BE2C (cell line): ENCODE results near the gene SYNGR2.

Experiments
- DNase-seq: peaks from one replicate; pipeline ENCODE4 v3.0.0-alpha.2; 2020
- H3K27me3 ChIP-seq: fragments of 250-450 bp; sonication (Bioruptor Pico); 2 replicates; pipeline ENCODE4 v1.5.1; 2020; ENCODE audit warnings: mild to moderate bottlenecking
- H3K36me3 ChIP-seq: fragments of 250-450 bp; sonication (Bioruptor Pico); 2 replicates; pipeline ENCODE4 v1.5.1; 2020; ENCODE audit warnings: mild to moderate bottlenecking
- H3K4me1 ChIP-seq: fragments of 250-450 bp; sonication (Bioruptor Pico); 2 replicates; pipeline ENCODE4 v1.5.1; 2020
- H3K4me3 ChIP-seq: 2 replicates; pipeline ENCODE4 v1.5.1; 2011; ENCODE audit warnings: low read depth, low read length
- H3K9me3 ChIP-seq: fragments of 250-450 bp; sonication (Bioruptor Pico); 2 replicates; pipeline ENCODE4 v1.5.1; 2020
- CTCF ChIP-seq: IDR thresholded peaks from 2 replicates; pipeline ENCODE4 v1.5.1; 2012; ENCODE audit warnings: mild to moderate bottlenecking, low read depth, low read length

Gene SYNGR2

GRCh38 chr17:78211032-78211431 is 42.7 kb downstream of the SYNGR2 start:
- Histone ChIP-seq H3K4me1 (peaks cover 5% of the 10 kb centered on the region; the same call in 1 of the 2 replicates), H3K27me3 (no peaks in the 10 kb centered on the region), H3K9me3 (no peaks in the 10 kb centered on the region), H3K36me3 (peaks cover 6% of the 10 kb centered on the region), H3K4me3 (no peak overlapping the region)
- TF ChIP-seq CTCF: no peak
- no peak for DNase-seq

DNA sequence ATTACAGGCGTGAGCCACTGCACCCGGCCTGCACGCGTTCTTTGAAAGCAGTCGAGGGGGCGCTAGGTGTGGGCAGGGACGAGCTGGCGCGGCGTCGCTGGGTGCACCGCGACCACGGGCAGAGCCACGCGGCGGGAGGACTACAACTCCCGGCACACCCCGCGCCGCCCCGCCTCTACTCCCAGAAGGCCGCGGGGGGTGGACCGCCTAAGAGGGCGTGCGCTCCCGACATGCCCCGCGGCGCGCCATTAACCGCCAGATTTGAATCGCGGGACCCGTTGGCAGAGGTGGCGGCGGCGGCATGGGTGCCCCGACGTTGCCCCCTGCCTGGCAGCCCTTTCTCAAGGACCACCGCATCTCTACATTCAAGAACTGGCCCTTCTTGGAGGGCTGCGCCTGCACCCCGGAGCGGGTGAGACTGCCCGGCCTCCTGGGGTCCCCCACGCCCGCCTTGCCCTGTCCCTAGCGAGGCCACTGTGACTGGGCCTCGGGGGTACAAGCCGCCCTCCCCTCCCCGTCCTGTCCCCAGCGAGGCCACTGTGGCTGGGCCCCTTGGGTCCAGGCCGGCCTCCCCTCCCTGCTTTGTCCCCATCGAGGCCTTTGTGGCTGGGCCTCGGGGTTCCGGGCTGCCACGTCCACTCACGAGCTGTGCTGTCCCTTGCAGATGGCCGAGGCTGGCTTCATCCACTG is 45.8 kb downstream of the SYNGR2 start, which contains the start of gene BIRC5:
TSS of gene BIRC5 (plus strand) at position 238 of the 690 bp plus-strand sequence. CDS start at position 302, 64 bp downstream.
- TF ChIP-seq CTCF: no peak
- H3K9me3 ChIP-seq: no peaks in the 10 kb centered on the region
- peak within 1 kb of the TSS; percentile 90 for H3K4me3 ChIP-seq
- DNase-seq: peak; percentile 96
- H3K4me1 ChIP-seq: no peaks in the 10 kb centered on the region; the same call in 1 of the 2 replicates
- H3K27me3 ChIP-seq: no peaks in the 10 kb centered on the region
- H3K36me3 ChIP-seq: peaks cover 31% of the 10 kb centered on the region

- no peak for TF ChIP-seq CTCF
- Histone ChIP-seq H3K9me3 (no peaks in the 10 kb centered on the region), H3K36me3 (peaks cover 36% of the 10 kb centered on the region), H3K4me3 (peak overlapping the region; percentile 90), H3K27me3 (no peaks in the 10 kb centered on the region), H3K4me1 (no peaks in the 10 kb centered on the region; the same call in 1 of the 2 replicates)
- DNase-seq: no peak
Observed at GRCh38 chr17:78214706-78215061, 46.3 kb downstream of the SYNGR2 start.

- Histone ChIP-seq H3K4me1 (peaks cover 9% of the 10 kb centered on the region), H3K4me3 (no peak overlapping the region), H3K9me3 (no peaks in the 10 kb centered on the region), H3K27me3 (no peaks in the 10 kb centered on the region), H3K36me3 (peaks cover 64% of the 10 kb centered on the region)
- DNase-seq: no peak
- TF ChIP-seq CTCF: no peak
Observed at GRCh38 chr17:78219396-78220150, 51.2 kb downstream of the SYNGR2 start.
